PC-9 (cell line): ENCODE measurements around the gene PROSER3.

Source experiments
- EZH2 ChIP-seq: fragments of 200-600 bp; sonication (generic); IDR thresholded peaks from 2 replicates; pipeline ENCODE4 v1.8.0; 2017; ENCODE audit warnings: antibody characterized with exemption, low read depth
- TF ChIP-seq, protein P1 (sequence below): fragments of 200-600 bp; sonication (generic); conservative IDR thresholded peaks from 2 replicates; pipeline ENCODE4 v1.6.1; 2017; ENCODE audit warnings: mixed run types, antibody characterized with exemption, mild to moderate bottlenecking, moderate library complexity

DNA sequence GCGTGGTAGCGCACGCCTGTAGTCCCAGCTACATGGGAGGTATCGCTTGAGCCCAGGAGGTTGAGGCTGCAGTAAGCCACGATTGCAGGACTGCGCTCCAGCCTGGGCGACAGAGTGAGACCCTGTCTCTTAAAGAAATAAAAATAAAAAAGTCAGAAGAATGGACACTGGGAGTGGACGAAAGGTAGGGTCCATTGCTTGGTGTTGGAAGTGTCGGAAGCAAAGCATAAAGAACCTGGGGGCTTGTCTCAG, 17.0 kb downstream of the PROSER3 start:
- TF ChIP-seq, protein P1, sequence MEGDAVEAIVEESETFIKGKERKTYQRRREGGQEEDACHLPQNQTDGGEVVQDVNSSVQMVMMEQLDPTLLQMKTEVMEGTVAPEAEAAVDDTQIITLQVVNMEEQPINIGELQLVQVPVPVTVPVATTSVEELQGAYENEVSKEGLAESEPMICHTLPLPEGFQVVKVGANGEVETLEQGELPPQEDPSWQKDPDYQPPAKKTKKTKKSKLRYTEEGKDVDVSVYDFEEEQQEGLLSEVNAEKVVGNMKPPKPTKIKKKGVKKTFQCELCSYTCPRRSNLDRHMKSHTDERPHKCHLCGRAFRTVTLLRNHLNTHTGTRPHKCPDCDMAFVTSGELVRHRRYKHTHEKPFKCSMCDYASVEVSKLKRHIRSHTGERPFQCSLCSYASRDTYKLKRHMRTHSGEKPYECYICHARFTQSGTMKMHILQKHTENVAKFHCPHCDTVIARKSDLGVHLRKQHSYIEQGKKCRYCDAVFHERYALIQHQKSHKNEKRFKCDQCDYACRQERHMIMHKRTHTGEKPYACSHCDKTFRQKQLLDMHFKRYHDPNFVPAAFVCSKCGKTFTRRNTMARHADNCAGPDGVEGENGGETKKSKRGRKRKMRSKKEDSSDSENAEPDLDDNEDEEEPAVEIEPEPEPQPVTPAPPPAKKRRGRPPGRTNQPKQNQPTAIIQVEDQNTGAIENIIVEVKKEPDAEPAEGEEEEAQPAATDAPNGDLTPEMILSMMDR: no peak
- TF ChIP-seq EZH2: no peak
